HG02973 (cell line): ENCODE results near the gene STAT4.

Experiments used
- ATAC-seq: cut with Tn5 transposase; IDR thresholded peaks from one replicate; pipeline ENCODE4 v1.9.1; 2021; ENCODE audit warnings: moderate library complexity; ENCODE audit not compliant: unreplicated experiment

STAT4 gene

GRCh38 chr2:191145769-191146471 lies 4.9 kb downstream of the STAT4 start:
- no peak for ATAC-seq

GRCh38 chr2:191144217-191144616 lies 6.6 kb downstream of the STAT4 start:
- no peak for ATAC-seq

- ATAC-seq = no peak
Measured at GRCh38 chr2:191143791-191144190, 7.0 kb downstream of the STAT4 start.

GRCh38 chr2:191128911-191129304 lies 21.9 kb downstream of the STAT4 start:
- no peak for ATAC-seq

- peak; percentile 90 for ATAC-seq
Measured at GRCh38 chr2:191128172-191128910, 22.5 kb downstream of the STAT4 start.

- ATAC-seq = no peak
Measured at GRCh38 chr2:191127235-191127634, 23.6 kb downstream of the STAT4 start.

GRCh38 chr2:191126386-191127085 lies 24.3 kb downstream of the STAT4 start:
- ATAC-seq = peak; percentile 46

GRCh38 chr2:191125646-191126045 lies 25.1 kb downstream of the STAT4 start:
- no peak for ATAC-seq

- peak; percentile 62 for ATAC-seq
Measured at GRCh38 chr2:191122638-191123294, 28.0 kb downstream of the STAT4 start.

- no peak for ATAC-seq
Measured at GRCh38 chr2:191117341-191117740, 33.5 kb downstream of the STAT4 start.

GRCh38 chr2:191115804-191116203 lies 35.0 kb downstream of the STAT4 start:
- ATAC-seq = peak; percentile 50

- peak; percentile 41 for ATAC-seq
Measured at GRCh38 chr2:191115391-191115790, 35.4 kb downstream of the STAT4 start.

- peak; percentile 83 for ATAC-seq
Measured at GRCh38 chr2:191114403-191114886, 36.3 kb downstream of the STAT4 start.

- no peak for ATAC-seq
Measured at GRCh38 chr2:191113761-191114160, 37.0 kb downstream of the STAT4 start.

GRCh38 chr2:191112448-191112901 lies 38.3 kb downstream of the STAT4 start:
- no peak for ATAC-seq

GRCh38 chr2:191109888-191110287 lies 40.9 kb downstream of the STAT4 start:
- peak; percentile 42 for ATAC-seq

GRCh38 chr2:191108331-191108730 lies 42.5 kb downstream of the STAT4 start:
- ATAC-seq = no peak

GRCh38 chr2:191105082-191105481 lies 45.7 kb downstream of the STAT4 start:
- ATAC-seq = no peak

- ATAC-seq = no peak
Measured at GRCh38 chr2:191103774-191104173, 47.0 kb downstream of the STAT4 start.

GRCh38 chr2:191100216-191100615 lies 50.6 kb downstream of the STAT4 start:
- ATAC-seq = no peak

- no peak for ATAC-seq
Measured at GRCh38 chr2:191087311-191087710, 63.5 kb downstream of the STAT4 start.
